GM13977 (cell line): ENCODE measurements around the gene LGALS3BP.

Source experiments
- DNase-seq: peaks from one replicate; pipeline ENCODE4 v3.0.0; 2012; ENCODE audit warnings: low spot score
- CTCF ChIP-seq: IDR thresholded peaks from 2 replicates; pipeline ENCODE4 v1.5.1; 2012; ENCODE audit warnings: mild to moderate bottlenecking, control low read depth; ENCODE audit not compliant: insufficient read depth; ENCODE audit errors: extremely low read depth, missing control alignments
- in situ Hi-C: fragments of 300-500 bp; cut with MboI; formaldehyde crosslinking; loops from one replicate; pipeline ENCODE4 v1.12.0; 2022; ENCODE audit warnings: low sequenced_read_pairs, low pct_unique_long_range_greater_than_20kb, mixed read lengths, inconsistent platforms; ENCODE audit not compliant: unreplicated experiment

The LGALS3BP gene

GRCh38 chr17:79006794-79007503, 27.2 kb upstream of the LGALS3BP start:
- in situ Hi-C loops = no loop called here
- no peak for TF ChIP-seq CTCF
- no peak for DNase-seq

GRCh38 chr17:79006046-79006445, 26.3 kb upstream of the LGALS3BP start:
- no peak for DNase-seq
- in situ Hi-C loops = no loop called here
- TF ChIP-seq CTCF = no peak

- TF ChIP-seq CTCF = no peak
- no peak for DNase-seq
- in situ Hi-C loops = no loop called here
These were observed 25.5 kb upstream of the LGALS3BP start for GRCh38 chr17:79005063-79005861.

- in situ Hi-C loops = no loop called here
- DNase-seq = no peak
- TF ChIP-seq CTCF = no peak
These were observed 24.1 kb upstream of the LGALS3BP start for GRCh38 chr17:79003661-79004411.

GRCh38 chr17:79002796-79003593, 23.3 kb upstream of the LGALS3BP start:
- no peak for DNase-seq
- TF ChIP-seq CTCF = no peak
- in situ Hi-C loops = no loop called here

GRCh38 chr17:79002291-79002690, 22.6 kb upstream of the LGALS3BP start:
- in situ Hi-C loops = no loop called here
- no peak for TF ChIP-seq CTCF
- DNase-seq = no peak
